ENCODE measurements around the gene CREB3L1. TPM values are rescaled to one million over a fixed set of nuclear protein-coding genes. Genes with fewer than 3 reads are reported as not detected.

Gene CREB3L1
- total and polyA plus RNA-seq, 2 experiments from 2014 or later = 8.5 to 10.4 TPM

DNA sequence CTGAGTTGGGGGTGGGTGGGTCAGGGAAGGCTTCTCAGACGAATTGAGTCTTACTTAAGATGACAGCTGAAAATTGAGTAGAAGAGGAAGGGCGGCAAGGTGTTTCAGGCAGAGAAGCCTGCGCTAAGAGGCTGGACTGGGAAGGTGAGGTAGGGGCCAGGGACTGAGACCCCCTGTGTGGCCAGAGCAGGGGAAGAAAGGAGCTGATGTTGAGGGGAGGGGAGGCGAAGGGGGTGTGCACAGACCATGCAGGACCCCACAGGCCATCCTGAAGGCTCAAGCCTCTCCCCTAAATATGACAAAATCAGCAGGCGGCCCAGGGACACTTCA lies 40.6 kb upstream of the CREB3L1 start (continued):
- TF ChIP-seq, protein P1, sequence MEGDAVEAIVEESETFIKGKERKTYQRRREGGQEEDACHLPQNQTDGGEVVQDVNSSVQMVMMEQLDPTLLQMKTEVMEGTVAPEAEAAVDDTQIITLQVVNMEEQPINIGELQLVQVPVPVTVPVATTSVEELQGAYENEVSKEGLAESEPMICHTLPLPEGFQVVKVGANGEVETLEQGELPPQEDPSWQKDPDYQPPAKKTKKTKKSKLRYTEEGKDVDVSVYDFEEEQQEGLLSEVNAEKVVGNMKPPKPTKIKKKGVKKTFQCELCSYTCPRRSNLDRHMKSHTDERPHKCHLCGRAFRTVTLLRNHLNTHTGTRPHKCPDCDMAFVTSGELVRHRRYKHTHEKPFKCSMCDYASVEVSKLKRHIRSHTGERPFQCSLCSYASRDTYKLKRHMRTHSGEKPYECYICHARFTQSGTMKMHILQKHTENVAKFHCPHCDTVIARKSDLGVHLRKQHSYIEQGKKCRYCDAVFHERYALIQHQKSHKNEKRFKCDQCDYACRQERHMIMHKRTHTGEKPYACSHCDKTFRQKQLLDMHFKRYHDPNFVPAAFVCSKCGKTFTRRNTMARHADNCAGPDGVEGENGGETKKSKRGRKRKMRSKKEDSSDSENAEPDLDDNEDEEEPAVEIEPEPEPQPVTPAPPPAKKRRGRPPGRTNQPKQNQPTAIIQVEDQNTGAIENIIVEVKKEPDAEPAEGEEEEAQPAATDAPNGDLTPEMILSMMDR (conservative IDR thresholded peaks at IDR 0.05; ENCODE audit: low read depth in 2 of 2) = no peak
- no peak for TF ChIP-seq EZH2phosphoT487 (IDR thresholded peaks at IDR 0.05; ENCODE audit: unreplicated experiment)
- no peak for TF ChIP-seq CREB1 (CRISPR knock-in tag; IDR thresholded peaks at IDR 0.05; ENCODE audit: low read depth)
- TF ChIP-seq, protein P2, sequence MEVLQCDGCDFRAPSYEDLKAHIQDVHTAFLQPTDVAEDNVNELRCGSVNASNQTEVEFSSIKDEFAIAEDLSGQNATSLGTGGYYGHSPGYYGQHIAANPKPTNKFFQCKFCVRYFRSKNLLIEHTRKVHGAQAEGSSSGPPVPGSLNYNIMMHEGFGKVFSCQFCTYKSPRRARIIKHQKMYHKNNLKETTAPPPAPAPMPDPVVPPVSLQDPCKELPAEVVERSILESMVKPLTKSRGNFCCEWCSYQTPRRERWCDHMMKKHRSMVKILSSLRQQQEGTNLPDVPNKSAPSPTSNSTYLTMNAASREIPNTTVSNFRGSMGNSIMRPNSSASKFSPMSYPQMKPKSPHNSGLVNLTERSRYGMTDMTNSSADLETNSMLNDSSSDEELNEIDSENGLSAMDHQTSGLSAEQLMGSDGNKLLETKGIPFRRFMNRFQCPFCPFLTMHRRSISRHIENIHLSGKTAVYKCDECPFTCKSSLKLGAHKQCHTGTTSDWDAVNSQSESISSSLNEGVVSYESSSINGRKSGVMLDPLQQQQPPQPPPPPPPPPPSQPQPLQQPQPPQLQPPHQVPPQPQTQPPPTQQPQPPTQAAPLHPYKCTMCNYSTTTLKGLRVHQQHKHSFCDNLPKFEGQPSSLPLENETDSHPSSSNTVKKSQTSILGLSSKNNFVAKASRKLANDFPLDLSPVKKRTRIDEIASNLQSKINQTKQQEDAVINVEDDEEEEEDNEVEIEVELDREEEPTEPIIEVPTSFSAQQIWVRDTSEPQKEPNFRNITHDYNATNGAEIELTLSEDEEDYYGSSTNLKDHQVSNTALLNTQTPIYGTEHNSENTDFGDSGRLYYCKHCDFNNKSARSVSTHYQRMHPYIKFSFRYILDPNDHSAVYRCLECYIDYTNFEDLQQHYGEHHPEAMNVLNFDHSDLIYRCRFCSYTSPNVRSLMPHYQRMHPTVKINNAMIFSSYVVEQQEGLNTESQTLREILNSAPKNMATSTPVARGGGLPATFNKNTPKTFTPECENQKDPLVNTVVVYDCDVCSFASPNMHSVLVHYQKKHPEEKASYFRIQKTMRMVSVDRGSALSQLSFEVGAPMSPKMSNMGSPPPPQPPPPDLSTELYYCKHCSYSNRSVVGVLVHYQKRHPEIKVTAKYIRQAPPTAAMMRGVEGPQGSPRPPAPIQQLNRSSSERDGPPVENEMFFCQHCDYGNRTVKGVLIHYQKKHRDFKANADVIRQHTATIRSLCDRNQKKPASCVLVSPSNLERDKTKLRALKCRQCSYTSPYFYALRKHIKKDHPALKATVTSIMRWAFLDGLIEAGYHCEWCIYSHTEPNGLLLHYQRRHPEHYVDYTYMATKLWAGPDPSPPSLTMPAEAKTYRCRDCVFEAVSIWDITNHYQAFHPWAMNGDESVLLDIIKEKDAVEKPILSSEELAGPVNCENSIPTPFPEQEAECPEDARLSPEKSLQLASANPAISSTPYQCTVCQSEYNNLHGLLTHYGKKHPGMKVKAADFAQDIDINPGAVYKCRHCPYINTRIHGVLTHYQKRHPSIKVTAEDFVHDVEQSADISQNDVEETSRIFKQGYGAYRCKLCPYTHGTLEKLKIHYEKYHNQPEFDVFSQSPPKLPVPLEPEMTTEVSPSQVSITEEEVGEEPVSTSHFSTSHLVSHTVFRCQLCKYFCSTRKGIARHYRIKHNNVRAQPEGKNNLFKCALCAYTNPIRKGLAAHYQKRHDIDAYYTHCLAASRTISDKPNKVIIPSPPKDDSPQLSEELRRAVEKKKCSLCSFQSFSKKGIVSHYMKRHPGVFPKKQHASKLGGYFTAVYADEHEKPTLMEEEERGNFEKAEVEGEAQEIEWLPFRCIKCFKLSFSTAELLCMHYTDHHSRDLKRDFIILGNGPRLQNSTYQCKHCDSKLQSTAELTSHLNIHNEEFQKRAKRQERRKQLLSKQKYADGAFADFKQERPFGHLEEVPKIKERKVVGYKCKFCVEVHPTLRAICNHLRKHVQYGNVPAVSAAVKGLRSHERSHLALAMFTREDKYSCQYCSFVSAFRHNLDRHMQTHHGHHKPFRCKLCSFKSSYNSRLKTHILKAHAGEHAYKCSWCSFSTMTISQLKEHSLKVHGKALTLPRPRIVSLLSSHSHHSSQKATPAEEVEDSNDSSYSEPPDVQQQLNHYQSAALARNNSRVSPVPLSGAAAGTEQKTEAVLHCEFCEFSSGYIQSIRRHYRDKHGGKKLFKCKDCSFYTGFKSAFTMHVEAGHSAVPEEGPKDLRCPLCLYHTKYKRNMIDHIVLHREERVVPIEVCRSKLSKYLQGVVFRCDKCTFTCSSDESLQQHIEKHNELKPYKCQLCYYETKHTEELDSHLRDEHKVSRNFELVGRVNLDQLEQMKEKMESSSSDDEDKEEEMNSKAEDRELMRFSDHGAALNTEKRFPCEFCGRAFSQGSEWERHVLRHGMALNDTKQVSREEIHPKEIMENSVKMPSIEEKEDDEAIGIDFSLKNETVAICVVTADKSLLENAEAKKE (CRISPR knock-in tag; IDR thresholded peaks at IDR 0.05) = no peak
- TF ChIP-seq ZNF331 (CRISPR knock-in tag; IDR thresholded peaks at IDR 0.05; ENCODE audit: low read depth) = no peak

DNA sequence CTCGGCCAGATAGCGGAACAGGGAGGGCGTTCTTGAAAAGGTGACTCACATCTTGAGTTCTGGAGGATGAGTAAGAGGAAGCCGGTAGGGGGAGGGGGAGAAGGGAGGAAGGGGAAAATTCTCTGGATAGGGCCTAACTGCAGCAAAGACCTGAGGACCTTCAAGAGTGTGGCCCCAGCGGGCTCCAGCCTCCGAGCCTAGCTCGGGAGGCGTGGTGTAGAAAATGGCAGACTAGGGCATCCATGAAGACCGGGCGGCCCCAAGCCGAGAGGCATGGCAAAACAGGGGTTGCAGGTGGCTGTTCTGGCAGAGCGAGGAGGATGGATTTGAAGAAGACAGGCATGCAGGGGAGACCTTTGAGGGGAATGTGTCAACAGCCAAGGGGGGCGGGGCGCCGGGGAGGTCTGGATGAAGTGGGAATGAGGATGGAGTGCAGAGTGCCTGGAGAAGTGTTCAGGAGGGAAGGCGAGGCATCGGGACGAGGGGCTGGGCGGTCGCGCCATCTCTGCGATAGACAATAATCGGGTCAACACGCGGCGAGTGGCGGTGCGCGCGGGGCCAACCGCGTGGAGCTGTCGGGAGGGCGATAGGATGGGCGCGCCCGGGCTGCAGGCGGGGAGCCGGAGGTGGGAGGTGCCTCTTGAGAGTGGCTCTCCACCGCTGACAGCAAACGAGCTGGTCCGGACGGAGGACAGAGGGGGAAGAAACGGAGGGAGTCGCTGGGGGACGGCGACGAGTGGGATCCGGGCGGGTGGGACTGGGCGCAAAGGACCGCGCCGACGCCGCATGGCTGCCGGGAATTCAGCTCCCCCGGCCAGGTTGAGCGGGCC lies 40.0 kb upstream of the CREB3L1 start:
- Mint-ChIP-seq H3K9me3 (peaks cover 9% of the 10 kb centered on the region; the same call in 1 of the 3 replicates), H3K36me3 (ENCODE audit: low read depth) (peaks cover 4% of the 10 kb centered on the region), H3K4me1 (peaks cover 39% of the 10 kb centered on the region), H3K4me3 (peak overlapping the region; percentile 77), H3K27me3 (ENCODE audit: insufficient read depth, low read depth, poor library complexity) (peaks cover 23% of the 10 kb centered on the region), H3K27ac (no peak overlapping the region)
- Histone ChIP-seq H3F3A (replicated peaks; ENCODE audit: low read depth) (peaks cover 20% of the 10 kb centered on the region), H3K27me3 (ENCODE audit: insufficient read depth) (peaks cover 32% of the 10 kb centered on the region), H3K36me3 (ENCODE audit: insufficient read depth) (no peaks in the 10 kb centered on the region), H3K79me2 (replicated peaks; ENCODE audit: insufficient read depth) (no peaks in the 10 kb centered on the region), H3K4me2 (peak overlapping the region; percentile 98), H2AFZ (peak overlapping the region; percentile 98), H3K4me3 (peak overlapping the region; percentile 81), H3K27ac (ENCODE audit: low read depth) (no peak overlapping the region), H3K4me1 (ENCODE audit: insufficient read depth) (peaks cover 36% of the 10 kb centered on the region), H3K9me2 (ENCODE audit: insufficient read depth) (peaks cover 10% of the 10 kb centered on the region; the same call in 1 of the 2 replicates), H4K20me1 (replicated peaks; ENCODE audit: insufficient read depth) (no peaks in the 10 kb centered on the region)
- DNase-seq (ENCODE audit: low spot score) (peak; percentile 72), ATAC-seq (peak; percentile 33)
- TF ChIP-seq EZH2phosphoT487 (IDR thresholded peaks at IDR 0.05; ENCODE audit: unreplicated experiment) = no peak
- TF ChIP-seq CREB1 (CRISPR knock-in tag; IDR thresholded peaks at IDR 0.05; ENCODE audit: low read depth) = no peak
- no peak for TF ChIP-seq STAT1 (IDR thresholded peaks at IDR 0.05; ENCODE audit: unreplicated experiment)
- TF ChIP-seq, protein P1 (conservative IDR thresholded peaks at IDR 0.05; ENCODE audit: low read depth in 2 of 2) = no peak
- no peak for TF ChIP-seq POLR2AphosphoS5 (IDR thresholded peaks at IDR 0.05; ENCODE audit: low read depth)
- TF ChIP-seq EZH2 (IDR thresholded peaks at IDR 0.05; ENCODE audit: low read depth, unreplicated experiment) = no peak
- no peak for TF ChIP-seq NANOG (IDR thresholded peaks at IDR 0.05; ENCODE audit: borderline replicate concordance)
- no peak for TF ChIP-seq ZNF331 (CRISPR knock-in tag; IDR thresholded peaks at IDR 0.05; ENCODE audit: low read depth)
- TF ChIP-seq ZNF114 (CRISPR knock-in tag; IDR thresholded peaks at IDR 0.05) = no peak
- no peak for TF ChIP-seq JUNB (IDR thresholded peaks at IDR 0.05; ENCODE audit: unreplicated experiment)

Measured in GM23338 (cell line).